Spleen (tissue), 7 donors: ENCODE measurements around the gene AKAP6.

Experiments used
- POLR2AphosphoS5 ChIP-seq, 3 donors: sonication (generic); formaldehyde crosslinking; IDR thresholded peaks; one replicate each; pipeline ENCODE4 v1.5.1; 2017; ENCODE audit warnings: antibody characterized with exemption in 3 of 3
- TF ChIP-seq, protein P1 (sequence below), 11 experiments: fragments of 200-600 bp in 7 of 11; fragments of 450-650 bp in 4 of 11; sonication (generic) in 4 of 11; IDR thresholded peaks in 8 of 11; conservative IDR thresholded peaks in 3 of 11; 1 replicate in 7 of 11; 2 replicates in 4 of 11; pipeline versions ENCODE4 v1.4.0 to v1.8.0; 2016 to 2021; ENCODE audit warnings: antibody characterized with exemption in 11 of 11, inconsistent platforms in 4 of 11, mild to moderate bottlenecking in 1 of 11
- donor health status: DM: no; HTN: no; CAD: no; lungs with moderate emphysema.
- donor health status: DM: no; HTN: no; CAD: no.
- donor health status: DM: no; HTN: no; CAD: no.

DNA sequence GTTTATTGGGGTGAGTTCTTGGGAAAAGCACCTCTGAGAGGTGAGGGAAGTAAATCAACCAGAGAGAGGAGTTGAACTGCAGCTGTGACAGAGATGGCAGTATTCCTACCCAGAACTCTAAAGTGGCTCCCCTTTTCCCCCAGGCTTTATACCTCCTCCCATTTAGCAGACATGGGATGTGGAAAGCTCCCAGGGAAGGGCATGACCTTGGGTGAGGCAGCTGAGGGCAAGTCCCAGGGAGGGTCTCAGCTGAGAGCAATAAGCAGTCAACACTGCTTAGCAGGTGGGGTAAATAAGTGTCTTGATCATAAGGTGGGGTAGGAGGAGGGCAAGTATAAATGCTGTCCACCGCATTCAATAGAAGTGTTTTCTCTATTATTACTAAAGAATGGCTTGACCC lies 143.0 kb downstream of the AKAP6 start:
- TF ChIP-seq, protein P1, sequence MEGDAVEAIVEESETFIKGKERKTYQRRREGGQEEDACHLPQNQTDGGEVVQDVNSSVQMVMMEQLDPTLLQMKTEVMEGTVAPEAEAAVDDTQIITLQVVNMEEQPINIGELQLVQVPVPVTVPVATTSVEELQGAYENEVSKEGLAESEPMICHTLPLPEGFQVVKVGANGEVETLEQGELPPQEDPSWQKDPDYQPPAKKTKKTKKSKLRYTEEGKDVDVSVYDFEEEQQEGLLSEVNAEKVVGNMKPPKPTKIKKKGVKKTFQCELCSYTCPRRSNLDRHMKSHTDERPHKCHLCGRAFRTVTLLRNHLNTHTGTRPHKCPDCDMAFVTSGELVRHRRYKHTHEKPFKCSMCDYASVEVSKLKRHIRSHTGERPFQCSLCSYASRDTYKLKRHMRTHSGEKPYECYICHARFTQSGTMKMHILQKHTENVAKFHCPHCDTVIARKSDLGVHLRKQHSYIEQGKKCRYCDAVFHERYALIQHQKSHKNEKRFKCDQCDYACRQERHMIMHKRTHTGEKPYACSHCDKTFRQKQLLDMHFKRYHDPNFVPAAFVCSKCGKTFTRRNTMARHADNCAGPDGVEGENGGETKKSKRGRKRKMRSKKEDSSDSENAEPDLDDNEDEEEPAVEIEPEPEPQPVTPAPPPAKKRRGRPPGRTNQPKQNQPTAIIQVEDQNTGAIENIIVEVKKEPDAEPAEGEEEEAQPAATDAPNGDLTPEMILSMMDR (IDR thresholded peaks at IDR 0.05 in 8 of 11, conservative IDR thresholded peaks at IDR 0.05 in 3 of 11), result no peak
- no peak for TF ChIP-seq POLR2AphosphoS5 (IDR thresholded peaks at IDR 0.05)
